Fibroblast of the aortic adventitia (primary cell): ENCODE measurements around the gene CLASP1. TPM values are rescaled to one million over a fixed set of nuclear protein-coding genes. Genes with fewer than 3 reads are reported as not detected.

ENCODE experiments used
- DNase-seq: peaks from one replicate; pipeline ENCODE4 v3.0.0-alpha.2; 2010; ENCODE audit warnings: low read depth
- H3K4me3 ChIP-seq: 2 replicates; pipeline ENCODE4 v1.5.1; 2011; ENCODE audit warnings: low read depth, mild to moderate bottlenecking, control low read depth, low read length, moderate library complexity
- CTCF ChIP-seq: IDR thresholded peaks from 2 replicates; pipeline ENCODE4 v1.5.1; 2011; ENCODE audit warnings: mild to moderate bottlenecking, low read length, control low read depth, inconsistent platforms; ENCODE audit not compliant: insufficient read depth
- total RNA-seq: library from RNA; depleted of rRNA; stranded (reverse); fragments of >200 nt; gene quantifications from 2 replicates; pipeline ENCODE4 v1.2.3, GENCODE V29; 2012; ENCODE audit warnings: low replicate concordance

CLASP1 gene
- total RNA-seq, 1 donor = 45.6 TPM

- no peak for TF ChIP-seq CTCF
- H3K4me3 ChIP-seq = no peak overlapping the region
- DNase-seq = no peak
Observed at GRCh38 chr2:121420486-121420885, 228.8 kb downstream of the CLASP1 start.

- no peak overlapping the region for H3K4me3 ChIP-seq
- DNase-seq = no peak
- no peak for TF ChIP-seq CTCF
Observed at GRCh38 chr2:121419081-121419699, 230.1 kb downstream of the CLASP1 start.

- H3K4me3 ChIP-seq = no peak overlapping the region
- DNase-seq = no peak
- TF ChIP-seq CTCF = no peak
Observed at GRCh38 chr2:121418494-121419058, 230.7 kb downstream of the CLASP1 start.

GRCh38 chr2:121417826-121418225 is 231.4 kb downstream of the CLASP1 start:
- DNase-seq = no peak
- no peak for TF ChIP-seq CTCF
- no peak overlapping the region for H3K4me3 ChIP-seq

GRCh38 chr2:121415727-121416126 is 233.5 kb downstream of the CLASP1 start:
- no peak for DNase-seq

GRCh38 chr2:121412349-121412748 is 236.9 kb downstream of the CLASP1 start:
- no peak for DNase-seq
- no peak for TF ChIP-seq CTCF
- H3K4me3 ChIP-seq = no peak overlapping the region

More at GRCh38 chr2:121415727-121416126, 233.5 kb downstream of the CLASP1 start:
- H3K4me3 ChIP-seq = no peak overlapping the region
- no peak for TF ChIP-seq CTCF

GRCh38 chr2:121409966-121410365 is 239.3 kb downstream of the CLASP1 start:
- no peak for TF ChIP-seq CTCF
- DNase-seq = no peak
- H3K4me3 ChIP-seq = no peak overlapping the region
